ENCODE measurements around the gene PCDHGA7. TPM values are rescaled to one million over a fixed set of nuclear protein-coding genes. Genes with fewer than 3 reads are reported as not detected.

The PCDHGA7 gene
- total and polyA plus RNA-seq, 2 donors (not counting 1 experiment from before 2014, with no cell fraction given), result 0.49 to 1.8 TPM

GRCh38 chr5:141412854-141413539 is 30.5 kb downstream of the PCDHGA7 start, which contains the start of gene PCDHGA10:
Gene PCDHGA10 (plus strand): TSS chr5:141412987. CDS start chr5:141413176, 189 bp downstream.
- Mint-ChIP-seq H3K9me3 (ENCODE audit: insufficient read depth) (peaks cover 8% of the 10 kb centered on the region), H3K4me1 (peaks cover 18% of the 10 kb centered on the region), H3K4me3 (peak within 1 kb of the TSS; percentile 87), H3K27me3 (peaks cover 59% of the 10 kb centered on the region), H3K27ac (peak within 1 kb of the TSS; percentile 17)
- peaks cover 0 to 69% (median 55%) of the 10 kb centered on the region in 4 experiments for H3K27me3 ChIP-seq (replicated peaks in 1 of 4; ENCODE audit: control extremely low read depth in 1 of 4, control insufficient read depth in 3 of 4, insufficient read depth in 4 of 4, low read length in 3 of 4)
- H4K20me1 ChIP-seq (ENCODE audit: control insufficient read depth, insufficient read depth, low read length, poor library complexity, severe bottlenecking), result no peaks in the 10 kb centered on the region
- CTCF ChIA-PET, result interaction anchor here (0.7 to 6.3 kb wide), 23 partner anchors 9 to 224 kb away, joined by 3 to 56 read pairs (median 4); partner anchors contain the start of genes PCDHGA11, PCDHGA12, PCDHGA9 and PCDHGB3
- peaks cover 11 to 15% of the 10 kb centered on the region in 2 donors for H3K4me1 ChIP-seq (ENCODE audit: control insufficient read depth in 2 of 2, insufficient read depth in 2 of 2, low read length in 2 of 2)
- H3K36me3 ChIP-seq (replicated peaks in 1 of 2; ENCODE audit: control extremely low read depth in 1 of 2, control insufficient read depth in 1 of 2, extremely low read depth in 1 of 2, insufficient read depth in 2 of 2, low read length in 1 of 2), result no peaks in the 10 kb centered on the region
- intact Hi-C loops (cut with micrococcal nuclease), result loop anchor here (1.0 to 10.0 kb wide), 4 partner anchors 88 to 151 kb away; partner anchors contain the start of gene TAF7
- peak within 1 kb of the TSS; percentile 5 to 63 (median 45) for H3K4me3 ChIP-seq (ENCODE audit: control extremely low read depth in 1 of 5, extremely low read depth in 1 of 5, insufficient read depth in 1 of 5, low read depth in 2 of 5, low read length in 4 of 5)
- H3K9me3 ChIP-seq (ENCODE audit: control extremely low read depth in 1 of 3, control insufficient read depth in 2 of 3, insufficient read depth in 1 of 3, low read length in 2 of 3), result peaks cover 0 to 57% (median 19%) of the 10 kb centered on the region in 3 donors
- ATAC-seq (ENCODE audit: low read depth) (peak; percentile 68), DNase-seq (peak; percentile 65)
- peak within 1 kb of the TSS; percentile 63 for H3K9ac ChIP-seq (ENCODE audit: low read length)
- TF ChIP-seq, protein P1, sequence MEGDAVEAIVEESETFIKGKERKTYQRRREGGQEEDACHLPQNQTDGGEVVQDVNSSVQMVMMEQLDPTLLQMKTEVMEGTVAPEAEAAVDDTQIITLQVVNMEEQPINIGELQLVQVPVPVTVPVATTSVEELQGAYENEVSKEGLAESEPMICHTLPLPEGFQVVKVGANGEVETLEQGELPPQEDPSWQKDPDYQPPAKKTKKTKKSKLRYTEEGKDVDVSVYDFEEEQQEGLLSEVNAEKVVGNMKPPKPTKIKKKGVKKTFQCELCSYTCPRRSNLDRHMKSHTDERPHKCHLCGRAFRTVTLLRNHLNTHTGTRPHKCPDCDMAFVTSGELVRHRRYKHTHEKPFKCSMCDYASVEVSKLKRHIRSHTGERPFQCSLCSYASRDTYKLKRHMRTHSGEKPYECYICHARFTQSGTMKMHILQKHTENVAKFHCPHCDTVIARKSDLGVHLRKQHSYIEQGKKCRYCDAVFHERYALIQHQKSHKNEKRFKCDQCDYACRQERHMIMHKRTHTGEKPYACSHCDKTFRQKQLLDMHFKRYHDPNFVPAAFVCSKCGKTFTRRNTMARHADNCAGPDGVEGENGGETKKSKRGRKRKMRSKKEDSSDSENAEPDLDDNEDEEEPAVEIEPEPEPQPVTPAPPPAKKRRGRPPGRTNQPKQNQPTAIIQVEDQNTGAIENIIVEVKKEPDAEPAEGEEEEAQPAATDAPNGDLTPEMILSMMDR (IDR thresholded peaks at IDR 0.05), result peak; percentile 82
- no peak for TF ChIP-seq EZH2 (IDR thresholded peaks at IDR 0.05; ENCODE audit: borderline replicate concordance, insufficient read depth, low read depth, low read length, poor library complexity, severe bottlenecking)
- peak within 1 kb of the TSS; percentile 74 for H3K4me2 ChIP-seq (replicated peaks; ENCODE audit: low read depth, low read length, poor library complexity, severe bottlenecking)
- H2AFZ ChIP-seq (ENCODE audit: insufficient read depth, low read depth, low read length, poor library complexity, severe bottlenecking), result peak within 1 kb of the TSS; percentile 77
- H3K27ac ChIP-seq (ENCODE audit: low read length in 2 of 2), result no peak within 1 kb of the TSS
- no peaks in the 10 kb centered on the region for H3K79me2 ChIP-seq (ENCODE audit: control insufficient read depth, insufficient read depth, low read length)
- 16% methylated on average over 22 of the region's 31 CpGs for WGBS (ENCODE audit: insufficient coverage)
- POLR2A ChIA-PET, result no interaction called here

All from B cell (primary cell).